ENCODE data around the gene NCOA4. TPM values are rescaled to one million over a fixed set of nuclear protein-coding genes. Genes with fewer than 3 reads are reported as not detected.

The NCOA4 gene
- total and polyA plus RNA-seq, 2 donors (not counting 3 experiments of a cell fraction or from before 2014, with no cell fraction given): 62.1 to 127 TPM

- H3K4me1 ChIP-seq (ENCODE audit: control insufficient read depth, extremely low read depth, insufficient read depth, low read length): peaks cover 6% of the 10 kb centered on the region
- H3K36me3 ChIP-seq (ENCODE audit: control insufficient read depth in 2 of 2, extremely low read depth in 1 of 2, insufficient read depth in 2 of 2, low read length in 2 of 2): peaks cover 13 to 18% of the 10 kb centered on the region in 2 experiments
- FAIRE-seq (no peak), DNase-seq (ENCODE audit: low read depth, low spot score) (no peak)
- H2AFZ ChIP-seq (ENCODE audit: low read depth, low read length): no peak overlapping the region
- BruUV-seq (replicated peaks): no TSS peak
- no peaks in the 10 kb centered on the region for H3K9me1 ChIP-seq (replicated peaks; ENCODE audit: control insufficient read depth, extremely low read depth, insufficient read depth, low read length)
- no peak overlapping the region for H3K9ac ChIP-seq (replicated peaks; ENCODE audit: extremely low read depth, insufficient read depth, low read length)
- POLR2A ChIA-PET: interaction anchor here (0.7 kb wide), 1 partner anchor 80 kb away, joined by 3 read pairs; no protein-coding TSS in a partner anchor
- CTCF ChIA-PET: interaction anchor here (3.9 kb wide), 1 partner anchor 24 kb away, joined by 15 read pairs; no protein-coding TSS in a partner anchor
- no peak overlapping the region for H3K27ac ChIP-seq (ENCODE audit: insufficient read depth, low read depth, low read length)
- intact Hi-C loops (cut with micrococcal nuclease): no loop called here
- dilution Hi-C loops (cut with MboI; ENCODE audit: extremely low pct_ligation_motif_present, low sequenced_read_pairs): no loop called here
- H3K4me3 ChIP-seq (replicated peaks in 1 of 3; ENCODE audit: insufficient read depth in 1 of 3, low read depth in 1 of 3, low read length in 3 of 3): no peak overlapping the region
- no peak for TF ChIP-seq FOS (IDR thresholded peaks at IDR 0.05; ENCODE audit: borderline replicate concordance, insufficient read depth, low read length)
- TF ChIP-seq POLR2A (IDR thresholded peaks at IDR 0.05; ENCODE audit: low read depth, low read length): no peak
- TF ChIP-seq EZH2 (IDR thresholded peaks at IDR 0.05; ENCODE audit: borderline replicate concordance, low read depth, low read length, severe bottlenecking): no peak
- TF ChIP-seq MAX (IDR thresholded peaks at IDR 0.05; ENCODE audit: insufficient read depth, insufficient read length): no peak
- no peak for TF ChIP-seq GATA2 (IDR thresholded peaks at IDR 0.05; ENCODE audit: insufficient read depth, insufficient read length, low read depth, low read length)
- no peak for TF ChIP-seq MYC (IDR thresholded peaks at IDR 0.05; ENCODE audit: low read depth, low read length)
- no peak for TF ChIP-seq POLR2AphosphoS5 (IDR thresholded peaks at IDR 0.05; ENCODE audit: insufficient read depth, low read depth, low read length)
- no peak overlapping the region for H3K4me2 ChIP-seq (ENCODE audit: insufficient read depth, low read length)
- peaks cover 11% of the 10 kb centered on the region for H3K79me2 ChIP-seq (ENCODE audit: control insufficient read depth, insufficient read depth, low read length)
- H3K27me3 ChIP-seq (ENCODE audit: control insufficient read depth in 2 of 2, insufficient read depth in 2 of 2, low read length in 2 of 2): no peaks in the 10 kb centered on the region
- H4K20me1 ChIP-seq (replicated peaks; ENCODE audit: control insufficient read depth, extremely low read depth, insufficient read depth, low read length): no peaks in the 10 kb centered on the region
- no peaks in the 10 kb centered on the region for H3K9me3 ChIP-seq (replicated peaks; ENCODE audit: control insufficient read depth, insufficient read depth, low read length)
Observed at GRCh38 chr10:46004963-46005362, 25.5 kb downstream of the NCOA4 start.

All from endothelial cell of umbilical vein (primary cell).